MM.1S (cell line): ENCODE results near the gene AVP.

Experiments
- DNase-seq: peaks from one replicate; pipeline ENCODE4 v3.0.0-alpha.2; 2015
- H2AFZ ChIP-seq: fragments of 300-600 bp; sonication (generic); 2 replicates; pipeline ENCODE4 v1.6.0; 2016; ENCODE audit warnings: antibody characterized with exemption, low read length
- H3F3A ChIP-seq: fragments of 300-600 bp; sonication (generic); 2 replicates; pipeline ENCODE4 v1.6.1; 2016; ENCODE audit warnings: mild to moderate bottlenecking, antibody characterized with exemption, low read length, moderate library complexity, mixed read lengths; ENCODE audit not compliant: insufficient read depth
- H3K27ac ChIP-seq: fragments of 300-600 bp; sonication (generic); 2 replicates; pipeline ENCODE4 v1.5.1; 2016; ENCODE audit warnings: mild to moderate bottlenecking, low read length
- H3K27me3 ChIP-seq: fragments of 300-600 bp; sonication (generic); replicated peaks from 2 replicates; pipeline ENCODE4 v1.6.0; 2016; ENCODE audit warnings: low read length; ENCODE audit not compliant: insufficient read depth
- H3K36me3 ChIP-seq: fragments of 300-600 bp; sonication (generic); replicated peaks from 2 replicates; pipeline ENCODE4 v1.6.1; 2016; ENCODE audit warnings: mild to moderate bottlenecking, low read length, mixed read lengths; ENCODE audit not compliant: insufficient read depth
- H3K4me1 ChIP-seq: fragments of 300-600 bp; sonication (generic); 2 replicates; pipeline ENCODE4 v1.6.1; 2016; ENCODE audit warnings: low read length, mixed read lengths
- H3K4me2 ChIP-seq: fragments of 300-600 bp; sonication (generic); 2 replicates; pipeline ENCODE4 v1.6.0; 2016; ENCODE audit warnings: low read depth, low read length
- H3K4me3 ChIP-seq: fragments of 300-600 bp; sonication (generic); 2 replicates; pipeline ENCODE4 v1.5.1; 2016; ENCODE audit warnings: low read length, mixed read lengths
- H3K79me2 ChIP-seq: fragments of 300-600 bp; sonication (generic); 2 replicates; pipeline ENCODE4 v1.6.1; 2016; ENCODE audit warnings: mixed run types, low read length, mixed read lengths
- H3K9ac ChIP-seq: fragments of 300-600 bp; sonication (generic); 2 replicates; pipeline ENCODE4 v1.6.1; 2016; ENCODE audit warnings: low read length, mixed read lengths
- H3K9me2 ChIP-seq: fragments of 300-600 bp; sonication (generic); replicated peaks from 2 replicates; pipeline ENCODE4 v1.6.1; 2016; ENCODE audit warnings: mild to moderate bottlenecking, low read length, mixed read lengths; ENCODE audit not compliant: insufficient read depth
- H3K9me3 ChIP-seq: fragments of 300-600 bp; sonication (generic); replicated peaks from 2 replicates; pipeline ENCODE4 v1.6.1; 2016; ENCODE audit warnings: mild to moderate bottlenecking, low read length, mixed read lengths; ENCODE audit not compliant: insufficient read depth
- H4K20me1 ChIP-seq: fragments of 300-600 bp; sonication (generic); 2 replicates; pipeline ENCODE4 v1.6.1; 2016; ENCODE audit warnings: mild to moderate bottlenecking, low read length, moderate library complexity, mixed read lengths; ENCODE audit not compliant: insufficient read depth
- EZH2 ChIP-seq: fragments of 300-600 bp; sonication (generic); optimal IDR thresholded peaks from 2 replicates; pipeline ENCODE3; 2017; ENCODE audit warnings: low read depth, mild to moderate bottlenecking, antibody characterized with exemption, low read length, mixed read lengths
- EZH2phosphoT487 ChIP-seq: fragments of 300-600 bp; sonication (generic); IDR thresholded peaks from 2 replicates; pipeline ENCODE4 v1.6.1; 2018; ENCODE audit warnings: antibody characterized with exemption, low read length
- TF ChIP-seq, protein P1 (sequence below): fragments of 300-600 bp; sonication (generic); IDR thresholded peaks from 2 replicates; pipeline ENCODE4 v1.5.1; 2016; ENCODE audit warnings: antibody characterized with exemption, low read length, mixed read lengths

Gene AVP

DNA sequence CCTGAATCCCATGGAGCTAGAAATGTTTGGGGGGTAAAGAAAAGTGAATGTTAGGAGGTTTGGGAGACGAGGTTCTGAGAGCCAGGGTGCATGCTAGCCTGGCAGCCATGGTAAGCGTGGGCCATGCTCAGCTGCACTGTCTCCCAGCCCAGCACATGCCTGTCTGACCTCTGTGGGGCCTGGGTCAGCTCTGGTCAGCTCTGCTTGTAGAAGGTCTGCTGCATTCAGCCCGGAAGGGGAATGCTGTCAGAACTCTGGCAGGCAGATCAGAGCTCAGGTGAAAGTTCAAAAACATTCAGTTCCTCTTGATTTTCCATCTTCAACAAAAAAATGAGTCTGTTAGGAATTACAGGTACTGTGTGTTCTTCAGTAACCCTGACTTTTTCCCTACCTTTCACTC, 46.9 kb downstream of the AVP start:
- TF ChIP-seq, protein P1, sequence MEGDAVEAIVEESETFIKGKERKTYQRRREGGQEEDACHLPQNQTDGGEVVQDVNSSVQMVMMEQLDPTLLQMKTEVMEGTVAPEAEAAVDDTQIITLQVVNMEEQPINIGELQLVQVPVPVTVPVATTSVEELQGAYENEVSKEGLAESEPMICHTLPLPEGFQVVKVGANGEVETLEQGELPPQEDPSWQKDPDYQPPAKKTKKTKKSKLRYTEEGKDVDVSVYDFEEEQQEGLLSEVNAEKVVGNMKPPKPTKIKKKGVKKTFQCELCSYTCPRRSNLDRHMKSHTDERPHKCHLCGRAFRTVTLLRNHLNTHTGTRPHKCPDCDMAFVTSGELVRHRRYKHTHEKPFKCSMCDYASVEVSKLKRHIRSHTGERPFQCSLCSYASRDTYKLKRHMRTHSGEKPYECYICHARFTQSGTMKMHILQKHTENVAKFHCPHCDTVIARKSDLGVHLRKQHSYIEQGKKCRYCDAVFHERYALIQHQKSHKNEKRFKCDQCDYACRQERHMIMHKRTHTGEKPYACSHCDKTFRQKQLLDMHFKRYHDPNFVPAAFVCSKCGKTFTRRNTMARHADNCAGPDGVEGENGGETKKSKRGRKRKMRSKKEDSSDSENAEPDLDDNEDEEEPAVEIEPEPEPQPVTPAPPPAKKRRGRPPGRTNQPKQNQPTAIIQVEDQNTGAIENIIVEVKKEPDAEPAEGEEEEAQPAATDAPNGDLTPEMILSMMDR, result no peak
- TF ChIP-seq EZH2phosphoT487 (no peak), EZH2 (no peak)
- H3K36me3 ChIP-seq, result peaks cover 4% of the 10 kb centered on the region; the same call in 1 of the 2 replicates
- H3K27ac ChIP-seq, result no peak overlapping the region

GRCh38 chr20:3032624-3033023, 51.9 kb downstream of the AVP start:
- Histone ChIP-seq H3K4me3 (no peak overlapping the region), H3K9me3 (no peaks in the 10 kb centered on the region), H4K20me1 (no peaks in the 10 kb centered on the region), H3K9me2 (no peaks in the 10 kb centered on the region), H3K4me2 (no peak overlapping the region), H3F3A (no peaks in the 10 kb centered on the region), H3K36me3 (peaks cover 4% of the 10 kb centered on the region; the same call in 1 of the 2 replicates), H3K27me3 (no peaks in the 10 kb centered on the region), H3K9ac (no peak overlapping the region), H3K27ac (no peak overlapping the region), H3K79me2 (no peaks in the 10 kb centered on the region), H2AFZ (no peak overlapping the region), H3K4me1 (no peaks in the 10 kb centered on the region)
- no peak for TF ChIP-seq EZH2
- no peak for TF ChIP-seq EZH2phosphoT487
- TF ChIP-seq, protein P1, result no peak
- DNase-seq, result no peak

More for the DNA sequence above, 46.9 kb downstream of the AVP start:
- Histone ChIP-seq H3K4me3 (no peak overlapping the region), H3K4me2 (no peak overlapping the region), H3K9me3 (no peaks in the 10 kb centered on the region), H3K9me2 (no peaks in the 10 kb centered on the region), H3K4me1 (no peaks in the 10 kb centered on the region), H3F3A (no peaks in the 10 kb centered on the region), H3K79me2 (no peaks in the 10 kb centered on the region), H3K27me3 (no peaks in the 10 kb centered on the region), H4K20me1 (no peaks in the 10 kb centered on the region), H2AFZ (no peak overlapping the region), H3K9ac (no peak overlapping the region)
- DNase-seq, result no peak
